ENCODE measurements around the gene SFXN5. TPM values are rescaled to one million over a fixed set of nuclear protein-coding genes. Genes with fewer than 3 reads are reported as not detected.

Gene SFXN5
- total and polyA plus RNA-seq, 4 donors = 6.3 to 20.7 (median 14.8) TPM

GRCh38 chr2:73076701-73077423 is 5.3 kb upstream of the SFXN5 start:
- no peak overlapping the region for H3K27ac ChIP-seq (ENCODE audit: low read depth in 1 of 2, low read length in 2 of 2)
- intact Hi-C loops (cut with DNase I) = no loop called here
- H3K4me3 ChIP-seq (ENCODE audit: low read length in 2 of 2) = no peak overlapping the region
- no peaks in the 10 kb centered on the region for H3K27me3 ChIP-seq (ENCODE audit: control insufficient read depth in 1 of 2, insufficient read depth in 2 of 2, low read length in 1 of 2)
- WGBS, 2 donors = 82 to 83% methylated on average over 8 of the region's 8 CpGs
- H3K9me3 ChIP-seq (ENCODE audit: control insufficient read depth, low read length) = no peaks in the 10 kb centered on the region
- DNase-seq (peak in 1 of 2 donors; percentile 44), ATAC-seq (ENCODE audit: low FRiP score) (no peak)
- H3K4me1 ChIP-seq (ENCODE audit: control insufficient read depth in 1 of 2, insufficient read depth in 2 of 2, low read length in 2 of 2) = no peaks in the 10 kb centered on the region
- peaks cover 0 to 6% of the 10 kb centered on the region in 2 donors for H3K36me3 ChIP-seq (ENCODE audit: control insufficient read depth in 1 of 2, insufficient read depth in 2 of 2, low read length in 1 of 2)

- no peaks in the 10 kb centered on the region for H3K27me3 ChIP-seq (ENCODE audit: control insufficient read depth in 1 of 2, insufficient read depth in 2 of 2, low read length in 1 of 2)
- peaks cover 0 to 6% of the 10 kb centered on the region in 2 donors for H3K36me3 ChIP-seq (ENCODE audit: control insufficient read depth in 1 of 2, insufficient read depth in 2 of 2, low read length in 1 of 2)
- DNase-seq = peak in 1 of 2 donors; percentile 64
- H3K27ac ChIP-seq (ENCODE audit: low read depth in 1 of 2, low read length in 2 of 2) = no peak overlapping the region
- H3K4me3 ChIP-seq (ENCODE audit: low read length in 2 of 2) = no peak overlapping the region
- no peaks in the 10 kb centered on the region for H3K4me1 ChIP-seq (ENCODE audit: control insufficient read depth in 1 of 2, insufficient read depth in 2 of 2, low read length in 2 of 2)
- intact Hi-C loops (cut with DNase I) = no loop called here
- no peaks in the 10 kb centered on the region for H3K9me3 ChIP-seq (ENCODE audit: control insufficient read depth, low read length)
- 57 to 63% methylated on average over 22 to 23 of the region's 23 CpGs for WGBS, 2 donors
- ATAC-seq (ENCODE audit: low FRiP score) = no peak
Measured at GRCh38 chr2:73075477-73076373, 4.2 kb upstream of the SFXN5 start.

GRCh38 chr2:73074110-73075069 is 2.9 kb upstream of the SFXN5 start:
- Histone ChIP-seq H3K4me1 (ENCODE audit: control insufficient read depth in 1 of 2, insufficient read depth in 2 of 2, low read length in 2 of 2) (peaks cover 0 to 2% of the 10 kb centered on the region in 2 donors), H3K36me3 (ENCODE audit: control insufficient read depth in 1 of 2, insufficient read depth in 2 of 2, low read length in 1 of 2) (peaks cover 0 to 3% of the 10 kb centered on the region in 2 donors), H3K9me3 (ENCODE audit: control insufficient read depth, low read length) (no peaks in the 10 kb centered on the region), H3K27me3 (ENCODE audit: control insufficient read depth in 1 of 2, insufficient read depth in 2 of 2, low read length in 1 of 2) (no peaks in the 10 kb centered on the region), H3K27ac (ENCODE audit: low read depth in 1 of 2, low read length in 2 of 2) (no peak overlapping the region), H3K4me3 (ENCODE audit: low read length in 2 of 2) (no peak overlapping the region)
- 79 to 80% methylated on average over 13 of the region's 13 CpGs for WGBS, 2 donors
- DNase-seq = no peak
- no peak for ATAC-seq (ENCODE audit: low FRiP score)
- intact Hi-C loops (cut with DNase I) = no loop called here

- no peak for ATAC-seq (ENCODE audit: low FRiP score)
- no peak for DNase-seq
- H3K4me1 ChIP-seq (ENCODE audit: control insufficient read depth in 1 of 2, insufficient read depth in 2 of 2, low read length in 2 of 2) = peaks cover 4 to 6% of the 10 kb centered on the region in 2 donors
- no peak overlapping the region for H3K4me3 ChIP-seq (ENCODE audit: low read length in 2 of 2)
- 74 to 90% methylated on average over 1 of the region's 1 CpG for WGBS, 2 donors
- no peak overlapping the region for H3K27ac ChIP-seq (ENCODE audit: low read depth in 1 of 2, low read length in 2 of 2)
- no peaks in the 10 kb centered on the region for H3K27me3 ChIP-seq (ENCODE audit: control insufficient read depth in 1 of 2, insufficient read depth in 2 of 2, low read length in 1 of 2)
- H3K36me3 ChIP-seq (ENCODE audit: control insufficient read depth in 1 of 2, insufficient read depth in 2 of 2, low read length in 1 of 2) = peaks cover 0 to 3% of the 10 kb centered on the region in 2 donors
- intact Hi-C loops (cut with DNase I) = no loop called here
- no peaks in the 10 kb centered on the region for H3K9me3 ChIP-seq (ENCODE audit: control insufficient read depth, low read length)
Measured at GRCh38 chr2:73072416-73072815, 904 bp upstream of the SFXN5 start.

DNA sequence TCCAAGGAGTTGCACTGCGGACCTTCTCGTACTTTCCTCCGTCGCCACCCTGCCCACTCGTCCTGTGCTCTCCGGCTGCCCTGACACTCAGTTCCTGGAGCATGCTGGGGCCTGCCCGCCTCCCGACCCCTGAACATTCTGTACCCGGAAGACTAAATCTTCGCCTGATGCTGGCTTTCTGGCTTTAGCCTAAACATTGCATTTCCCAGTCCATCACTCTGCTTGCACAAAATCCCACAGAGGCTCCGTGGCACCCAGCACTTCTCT is 550 bp upstream of the SFXN5 start:
- no peak for DNase-seq
- Histone ChIP-seq H3K4me3 (ENCODE audit: low read length in 2 of 2) (peak overlapping the region; percentile 1 to 12), H3K9me3 (ENCODE audit: control insufficient read depth, low read length) (no peaks in the 10 kb centered on the region), H3K36me3 (ENCODE audit: control insufficient read depth in 1 of 2, insufficient read depth in 2 of 2, low read length in 1 of 2) (peaks cover 0 to 3% of the 10 kb centered on the region in 2 donors), H3K27me3 (ENCODE audit: control insufficient read depth in 1 of 2, insufficient read depth in 2 of 2, low read length in 1 of 2) (no peaks in the 10 kb centered on the region), H3K4me1 (ENCODE audit: control insufficient read depth in 1 of 2, insufficient read depth in 2 of 2, low read length in 2 of 2) (peaks cover 4 to 6% of the 10 kb centered on the region in 2 donors), H3K27ac (ENCODE audit: low read depth in 1 of 2, low read length in 2 of 2) (peak overlapping the region in 1 of 2 donors; percentile 33)
- peak; percentile 26 for ATAC-seq (ENCODE audit: low FRiP score)
- WGBS, 2 donors = 3% methylated on average over 11 of the region's 11 CpGs
- intact Hi-C loops (cut with DNase I) = no loop called here

- DNase-seq (peak; percentile 71 to 88), ATAC-seq (ENCODE audit: low FRiP score) (peak; percentile 39)
- H3K27me3 ChIP-seq (ENCODE audit: control insufficient read depth in 1 of 2, insufficient read depth in 2 of 2, low read length in 1 of 2) = no peaks in the 10 kb centered on the region
- H3K27ac ChIP-seq (ENCODE audit: low read depth in 1 of 2, low read length in 2 of 2) = peak overlapping the region; percentile 49 to 73
- peaks cover 0 to 2% of the 10 kb centered on the region in 2 donors for H3K36me3 ChIP-seq (ENCODE audit: control insufficient read depth in 1 of 2, insufficient read depth in 2 of 2, low read length in 1 of 2)
- intact Hi-C loops (cut with DNase I) = loop anchor here in 1 of 2 donors (2.0 kb wide), 1 partner anchor 78 kb away; no protein-coding TSS in a partner anchor
- H3K4me1 ChIP-seq (ENCODE audit: control insufficient read depth in 1 of 2, insufficient read depth in 2 of 2, low read length in 2 of 2) = peaks cover 4 to 6% of the 10 kb centered on the region in 2 donors
- H3K4me3 ChIP-seq (ENCODE audit: low read length in 2 of 2) = peak overlapping the region; percentile 60 to 62
- 0% methylated on average over 46 to 83 of the region's 83 CpGs for WGBS, 2 donors
- H3K9me3 ChIP-seq (ENCODE audit: control insufficient read depth, low read length) = no peaks in the 10 kb centered on the region
Measured at GRCh38 chr2:73070643-73071359, 711 bp downstream of the SFXN5 start.

DNA sequence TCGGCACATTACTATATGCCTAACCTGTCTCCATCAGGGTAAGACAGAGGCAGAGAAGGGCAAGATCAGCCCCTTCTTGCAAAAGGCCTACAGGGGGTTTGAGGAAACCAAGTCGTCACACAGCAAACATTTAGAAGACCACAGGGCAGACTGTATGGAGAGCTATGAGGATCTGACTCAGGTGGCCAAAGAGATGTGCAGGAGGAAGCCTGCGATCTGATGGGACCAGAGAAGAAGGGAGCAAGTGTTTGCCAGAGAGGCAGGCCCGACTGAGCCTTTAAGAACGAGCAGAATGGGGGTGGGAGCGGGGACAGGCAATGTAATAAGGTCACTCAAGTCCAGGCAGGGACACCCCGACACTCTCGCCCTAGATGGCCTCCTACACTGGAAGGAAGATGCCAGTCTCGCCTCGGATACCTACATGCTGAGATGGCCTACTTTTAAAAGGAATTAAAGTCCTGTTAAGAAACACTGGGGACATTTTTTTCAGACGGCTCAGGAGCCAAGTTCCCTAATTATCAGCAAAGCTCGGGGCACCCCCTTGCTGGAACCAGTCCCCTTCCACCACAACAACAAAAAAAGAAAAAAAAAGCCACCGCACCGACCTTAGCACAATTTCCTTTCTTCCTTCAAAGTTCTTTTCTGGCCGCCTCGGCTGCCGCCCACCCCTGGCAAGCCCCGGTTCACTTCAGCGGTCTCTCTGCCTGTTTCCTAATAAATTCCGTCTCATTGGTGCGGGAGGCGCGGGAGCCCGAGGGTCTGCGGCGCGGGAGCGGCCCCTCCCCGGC is 1.5 kb downstream of the SFXN5 start:
- intact Hi-C loops (cut with DNase I) = loop anchor here in 1 of 2 donors (2.0 kb wide), 1 partner anchor 77 kb away; no protein-coding TSS in a partner anchor
- WGBS, 2 donors = 7% methylated on average over 29 of the region's 29 CpGs
- H3K9me3 ChIP-seq (ENCODE audit: control insufficient read depth, low read length) = no peaks in the 10 kb centered on the region
- H3K27me3 ChIP-seq (ENCODE audit: control insufficient read depth in 1 of 2, insufficient read depth in 2 of 2, low read length in 1 of 2) = no peaks in the 10 kb centered on the region
- H3K4me3 ChIP-seq (ENCODE audit: low read length in 2 of 2) = peak overlapping the region; percentile 60 to 62
- no peaks in the 10 kb centered on the region for H3K36me3 ChIP-seq (ENCODE audit: control insufficient read depth in 1 of 2, insufficient read depth in 2 of 2, low read length in 1 of 2)
- DNase-seq (no peak), ATAC-seq (ENCODE audit: low FRiP score) (no peak)
- peaks cover 4 to 6% of the 10 kb centered on the region in 2 donors for H3K4me1 ChIP-seq (ENCODE audit: control insufficient read depth in 1 of 2, insufficient read depth in 2 of 2, low read length in 2 of 2)
- peak overlapping the region; percentile 49 to 73 for H3K27ac ChIP-seq (ENCODE audit: low read depth in 1 of 2, low read length in 2 of 2)
